GM23338 (cell line): ENCODE data around the gene IL31. TPM values are rescaled to one million over a fixed set of nuclear protein-coding genes. Genes with fewer than 3 reads are reported as not detected.

ENCODE experiments used
- ATAC-seq: fragments of 200-7000 bp; cut with Tn5 transposase; 3 replicates; pipeline ENCODE4 v1.9.1; 2020
- DNase-seq: peaks from one replicate; pipeline ENCODE4 v3.0.0-alpha.2; 2015; ENCODE audit warnings: low spot score
- H2AFZ ChIP-seq: fragments of 200-600 bp; sonication (generic); 2 replicates; pipeline ENCODE4 v1.8.0; 2016; ENCODE audit warnings: antibody characterized with exemption, mild to moderate bottlenecking, moderate library complexity
- H3F3A ChIP-seq: fragments of 200-600 bp; sonication (generic); replicated peaks from 2 replicates; pipeline ENCODE4 v1.8.0; 2017; ENCODE audit warnings: antibody characterized with exemption, mixed run types, low read depth
- H3K27ac ChIP-seq: fragments of 200-600 bp; sonication (generic); 2 replicates; pipeline ENCODE4 v1.6.1; 2016; ENCODE audit warnings: low read depth
- H3K27me3 ChIP-seq: fragments of 200-600 bp; sonication (generic); 2 replicates; pipeline ENCODE4 v1.8.0; 2016; ENCODE audit warnings: mild to moderate bottlenecking, mixed run types, moderate library complexity; ENCODE audit not compliant: insufficient read depth
- H3K36me3 ChIP-seq: fragments of 200-600 bp; sonication (generic); 2 replicates; pipeline ENCODE4 v1.8.0; 2016; ENCODE audit warnings: mild to moderate bottlenecking; ENCODE audit not compliant: insufficient read depth
- H3K4me1 ChIP-seq: fragments of 200-600 bp; sonication (generic); 2 replicates; pipeline ENCODE4 v1.8.0; 2016; ENCODE audit warnings: mild to moderate bottlenecking, moderate library complexity; ENCODE audit not compliant: insufficient read depth
- H3K4me2 ChIP-seq: fragments of 200-600 bp; sonication (generic); 2 replicates; pipeline ENCODE4 v1.7.1; 2017; ENCODE audit warnings: mixed run types
- H3K4me3 ChIP-seq: fragments of 200-600 bp; sonication (generic); 2 replicates; pipeline ENCODE4 v1.6.1; 2016; ENCODE audit warnings: mixed run types
- H3K79me2 ChIP-seq: fragments of 200-600 bp; sonication (generic); replicated peaks from 2 replicates; pipeline ENCODE4 v1.8.0; 2017; ENCODE audit warnings: mild to moderate bottlenecking; ENCODE audit not compliant: insufficient read depth
- H3K9me2 ChIP-seq: fragments of 200-600 bp; sonication (generic); 2 replicates; pipeline ENCODE4 v1.8.0; 2017; ENCODE audit not compliant: insufficient read depth
- H4K20me1 ChIP-seq: fragments of 200-600 bp; sonication (generic); replicated peaks from 2 replicates; pipeline ENCODE4 v1.8.0; 2017; ENCODE audit warnings: mild to moderate bottlenecking; ENCODE audit not compliant: insufficient read depth
- H3K27ac Mint-ChIP-seq: 2 replicates; pipeline ENCODE4 v1.8.0; 2020; ENCODE audit warnings: inconsistent platforms, mild to moderate bottlenecking, moderate library complexity, mixed read lengths
- H3K27me3 Mint-ChIP-seq: 3 replicates; pipeline ENCODE4 v1.8.0; 2022; ENCODE audit warnings: low read depth, mild to moderate bottlenecking, moderate library complexity, mixed read lengths, inconsistent platforms; ENCODE audit not compliant: insufficient read depth, poor library complexity
- H3K36me3 Mint-ChIP-seq: 3 replicates; pipeline ENCODE4 v1.8.0; 2021; ENCODE audit warnings: low read depth, mild to moderate bottlenecking, inconsistent platforms, moderate library complexity, mixed read lengths
- H3K4me1 Mint-ChIP-seq: 3 replicates; pipeline ENCODE4 v1.8.0; 2020; ENCODE audit warnings: mild to moderate bottlenecking, inconsistent platforms, mixed read lengths
- H3K4me3 Mint-ChIP-seq: 3 replicates; pipeline ENCODE4 v1.8.0; 2021; ENCODE audit warnings: moderate library complexity, mild to moderate bottlenecking, inconsistent platforms, mixed read lengths
- H3K9me3 Mint-ChIP-seq: 3 replicates; pipeline ENCODE4 v1.8.0; 2020; ENCODE audit warnings: moderate library complexity, mild to moderate bottlenecking, inconsistent platforms, mixed read lengths
- CREB1 ChIP-seq: fragments of 250-450 bp; sonication (Bioruptor Pico); IDR thresholded peaks from 2 replicates; pipeline ENCODE4 v1.5.0; 2020; ENCODE audit warnings: low read depth, mild to moderate bottlenecking, moderate library complexity
- EZH2 ChIP-seq: fragments of 200-600 bp; sonication (generic); IDR thresholded peaks from one replicate; pipeline ENCODE4 v1.8.0; 2017; ENCODE audit warnings: antibody characterized with exemption, mild to moderate bottlenecking, low read depth; ENCODE audit not compliant: unreplicated experiment
- EZH2phosphoT487 ChIP-seq: fragments of 200-600 bp; sonication (generic); IDR thresholded peaks from one replicate; pipeline ENCODE4 v1.8.1; 2018; ENCODE audit warnings: antibody characterized with exemption; ENCODE audit not compliant: unreplicated experiment
- JUNB ChIP-seq: IDR thresholded peaks from one replicate; pipeline ENCODE4 v1.6.1; 2016; ENCODE audit warnings: antibody characterized with exemption; ENCODE audit not compliant: unreplicated experiment
- NANOG ChIP-seq: IDR thresholded peaks from 2 replicates; pipeline ENCODE4 v1.6.1; 2016; ENCODE audit warnings: antibody characterized with exemption, borderline replicate concordance
- ZNF331 ChIP-seq: fragments of 250-450 bp; sonication (Bioruptor Pico); IDR thresholded peaks from 2 replicates; pipeline ENCODE4 v1.5.0; 2020; ENCODE audit warnings: low read depth, mild to moderate bottlenecking, moderate library complexity
- polyA plus RNA-seq: library from polyadenylated mRNA; unstranded; fragments of >200 nt; fragmentation: Nextera tagmentation; extraction: Ambion mirVana; gene quantifications from 2 replicates; pipeline ENCODE4 v1.2.1, GENCODE V29; 2016
- total RNA-seq: library from RNA; depleted of rRNA; stranded (reverse); fragments of >200 nt; shearing (Covaris generic); gene quantifications from 2 replicates; pipeline ENCODE4 v1.2.3, GENCODE V29; 2014
- TF ChIP-seq, protein P1 (sequence below): fragments of 250-450 bp; sonication (Bioruptor Pico); IDR thresholded peaks from 2 replicates; pipeline ENCODE4 v1.5.0; 2020; ENCODE audit warnings: mild to moderate bottlenecking, moderate library complexity

IL31 gene
- total and polyA plus RNA-seq, 2 experiments from 2014 or later, result not detected

DNA sequence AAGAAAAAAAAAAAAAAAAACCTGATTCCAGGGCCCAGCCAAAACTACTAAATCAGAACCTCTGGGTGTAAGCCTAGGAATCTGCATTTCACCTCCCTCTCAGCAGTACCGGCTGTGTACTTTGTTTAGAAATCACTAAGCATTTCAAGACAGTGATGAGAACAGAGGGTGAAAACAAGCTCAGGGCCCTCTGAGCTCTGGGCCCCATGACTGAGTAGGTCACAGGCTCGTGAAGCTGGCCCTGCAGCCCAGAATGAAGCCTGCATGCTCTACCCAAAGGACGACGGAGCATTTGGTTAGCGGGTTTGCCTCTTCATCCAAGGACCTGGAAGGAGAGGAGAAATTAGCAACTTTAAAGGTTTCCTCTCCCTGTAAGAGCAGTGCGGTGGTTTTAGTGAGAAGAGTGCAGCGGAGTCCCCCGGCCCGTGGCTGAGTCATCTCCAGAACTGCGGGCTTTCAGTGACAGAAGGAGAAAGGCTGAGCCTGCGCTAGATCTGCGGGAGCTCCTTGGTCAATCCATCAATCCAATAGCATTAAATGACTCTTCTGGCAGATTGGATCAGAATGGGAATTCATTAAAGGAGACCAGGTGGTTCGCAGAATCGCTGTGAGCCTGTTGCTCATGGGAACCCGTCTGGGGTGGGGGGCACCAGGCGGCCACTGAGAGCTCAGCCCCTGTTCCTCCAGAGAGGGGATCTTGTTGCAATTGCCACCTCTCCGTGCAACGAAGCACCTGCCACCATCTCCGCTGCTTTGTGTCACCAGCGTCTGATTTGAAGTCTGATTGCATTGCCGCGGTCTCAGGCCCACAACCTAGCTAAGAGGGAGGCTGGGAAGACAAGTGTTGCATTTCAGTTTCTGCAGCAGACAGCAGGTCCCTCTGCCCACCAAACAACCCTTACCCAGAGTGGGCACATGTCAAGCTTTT, 7.3 kb downstream of the IL31 start:
- H3K4me2 ChIP-seq, result no peak overlapping the region
- Mint-ChIP-seq H3K4me3 (no peak overlapping the region), H3K4me1 (no peaks in the 10 kb centered on the region), H3K9me3 (no peaks in the 10 kb centered on the region), H3K36me3 (no peaks in the 10 kb centered on the region), H3K27ac (no peak overlapping the region), H3K27me3 (peaks cover 2% of the 10 kb centered on the region)
- peak overlapping the region; percentile 47; the same call in 1 of the 2 replicates for H2AFZ ChIP-seq
- H3K36me3 ChIP-seq, result no peaks in the 10 kb centered on the region
- no peaks in the 10 kb centered on the region for H3K9me2 ChIP-seq
- ATAC-seq (peak; percentile 36; the same call in 2 of the 3 replicates), DNase-seq (no peak)
- no peaks in the 10 kb centered on the region for H3K79me2 ChIP-seq
- H4K20me1 ChIP-seq, result no peaks in the 10 kb centered on the region
- H3K4me1 ChIP-seq, result no peaks in the 10 kb centered on the region
- H3K4me3 ChIP-seq, result no peak overlapping the region
- no peak overlapping the region for H3K27ac ChIP-seq
- no peaks in the 10 kb centered on the region for H3K27me3 ChIP-seq
- no peaks in the 10 kb centered on the region for H3F3A ChIP-seq
- no peak for TF ChIP-seq JUNB
- TF ChIP-seq EZH2phosphoT487, result no peak
- TF ChIP-seq EZH2, result no peak
- TF ChIP-seq, protein P1, sequence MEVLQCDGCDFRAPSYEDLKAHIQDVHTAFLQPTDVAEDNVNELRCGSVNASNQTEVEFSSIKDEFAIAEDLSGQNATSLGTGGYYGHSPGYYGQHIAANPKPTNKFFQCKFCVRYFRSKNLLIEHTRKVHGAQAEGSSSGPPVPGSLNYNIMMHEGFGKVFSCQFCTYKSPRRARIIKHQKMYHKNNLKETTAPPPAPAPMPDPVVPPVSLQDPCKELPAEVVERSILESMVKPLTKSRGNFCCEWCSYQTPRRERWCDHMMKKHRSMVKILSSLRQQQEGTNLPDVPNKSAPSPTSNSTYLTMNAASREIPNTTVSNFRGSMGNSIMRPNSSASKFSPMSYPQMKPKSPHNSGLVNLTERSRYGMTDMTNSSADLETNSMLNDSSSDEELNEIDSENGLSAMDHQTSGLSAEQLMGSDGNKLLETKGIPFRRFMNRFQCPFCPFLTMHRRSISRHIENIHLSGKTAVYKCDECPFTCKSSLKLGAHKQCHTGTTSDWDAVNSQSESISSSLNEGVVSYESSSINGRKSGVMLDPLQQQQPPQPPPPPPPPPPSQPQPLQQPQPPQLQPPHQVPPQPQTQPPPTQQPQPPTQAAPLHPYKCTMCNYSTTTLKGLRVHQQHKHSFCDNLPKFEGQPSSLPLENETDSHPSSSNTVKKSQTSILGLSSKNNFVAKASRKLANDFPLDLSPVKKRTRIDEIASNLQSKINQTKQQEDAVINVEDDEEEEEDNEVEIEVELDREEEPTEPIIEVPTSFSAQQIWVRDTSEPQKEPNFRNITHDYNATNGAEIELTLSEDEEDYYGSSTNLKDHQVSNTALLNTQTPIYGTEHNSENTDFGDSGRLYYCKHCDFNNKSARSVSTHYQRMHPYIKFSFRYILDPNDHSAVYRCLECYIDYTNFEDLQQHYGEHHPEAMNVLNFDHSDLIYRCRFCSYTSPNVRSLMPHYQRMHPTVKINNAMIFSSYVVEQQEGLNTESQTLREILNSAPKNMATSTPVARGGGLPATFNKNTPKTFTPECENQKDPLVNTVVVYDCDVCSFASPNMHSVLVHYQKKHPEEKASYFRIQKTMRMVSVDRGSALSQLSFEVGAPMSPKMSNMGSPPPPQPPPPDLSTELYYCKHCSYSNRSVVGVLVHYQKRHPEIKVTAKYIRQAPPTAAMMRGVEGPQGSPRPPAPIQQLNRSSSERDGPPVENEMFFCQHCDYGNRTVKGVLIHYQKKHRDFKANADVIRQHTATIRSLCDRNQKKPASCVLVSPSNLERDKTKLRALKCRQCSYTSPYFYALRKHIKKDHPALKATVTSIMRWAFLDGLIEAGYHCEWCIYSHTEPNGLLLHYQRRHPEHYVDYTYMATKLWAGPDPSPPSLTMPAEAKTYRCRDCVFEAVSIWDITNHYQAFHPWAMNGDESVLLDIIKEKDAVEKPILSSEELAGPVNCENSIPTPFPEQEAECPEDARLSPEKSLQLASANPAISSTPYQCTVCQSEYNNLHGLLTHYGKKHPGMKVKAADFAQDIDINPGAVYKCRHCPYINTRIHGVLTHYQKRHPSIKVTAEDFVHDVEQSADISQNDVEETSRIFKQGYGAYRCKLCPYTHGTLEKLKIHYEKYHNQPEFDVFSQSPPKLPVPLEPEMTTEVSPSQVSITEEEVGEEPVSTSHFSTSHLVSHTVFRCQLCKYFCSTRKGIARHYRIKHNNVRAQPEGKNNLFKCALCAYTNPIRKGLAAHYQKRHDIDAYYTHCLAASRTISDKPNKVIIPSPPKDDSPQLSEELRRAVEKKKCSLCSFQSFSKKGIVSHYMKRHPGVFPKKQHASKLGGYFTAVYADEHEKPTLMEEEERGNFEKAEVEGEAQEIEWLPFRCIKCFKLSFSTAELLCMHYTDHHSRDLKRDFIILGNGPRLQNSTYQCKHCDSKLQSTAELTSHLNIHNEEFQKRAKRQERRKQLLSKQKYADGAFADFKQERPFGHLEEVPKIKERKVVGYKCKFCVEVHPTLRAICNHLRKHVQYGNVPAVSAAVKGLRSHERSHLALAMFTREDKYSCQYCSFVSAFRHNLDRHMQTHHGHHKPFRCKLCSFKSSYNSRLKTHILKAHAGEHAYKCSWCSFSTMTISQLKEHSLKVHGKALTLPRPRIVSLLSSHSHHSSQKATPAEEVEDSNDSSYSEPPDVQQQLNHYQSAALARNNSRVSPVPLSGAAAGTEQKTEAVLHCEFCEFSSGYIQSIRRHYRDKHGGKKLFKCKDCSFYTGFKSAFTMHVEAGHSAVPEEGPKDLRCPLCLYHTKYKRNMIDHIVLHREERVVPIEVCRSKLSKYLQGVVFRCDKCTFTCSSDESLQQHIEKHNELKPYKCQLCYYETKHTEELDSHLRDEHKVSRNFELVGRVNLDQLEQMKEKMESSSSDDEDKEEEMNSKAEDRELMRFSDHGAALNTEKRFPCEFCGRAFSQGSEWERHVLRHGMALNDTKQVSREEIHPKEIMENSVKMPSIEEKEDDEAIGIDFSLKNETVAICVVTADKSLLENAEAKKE (CRISPR knock-in tag), result no peak

DNA sequence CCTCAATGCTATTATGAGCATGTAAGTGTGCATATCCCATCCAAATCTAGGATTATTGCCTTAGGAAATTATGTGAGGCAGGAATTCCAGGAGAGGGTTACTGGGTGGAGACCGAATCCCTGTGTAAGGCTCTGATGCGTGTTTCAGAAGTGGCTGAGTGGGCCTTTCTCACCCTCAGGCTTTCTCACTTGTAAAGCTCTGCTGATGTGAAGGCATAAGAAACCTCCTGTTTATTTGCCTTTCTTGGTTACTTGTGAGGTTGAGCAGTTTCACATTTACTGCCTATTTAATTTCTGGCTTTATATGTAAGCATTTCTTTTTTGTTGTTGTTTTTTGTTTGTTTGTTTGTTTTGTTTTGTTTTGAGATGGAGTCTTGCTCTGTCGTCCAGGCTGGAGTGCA, 11.0 kb downstream of the IL31 start:
- ATAC-seq (no peak), DNase-seq (no peak)
- Mint-ChIP-seq H3K4me3 (no peak overlapping the region), H3K4me1 (no peaks in the 10 kb centered on the region), H3K27me3 (no peaks in the 10 kb centered on the region), H3K27ac (no peak overlapping the region), H3K36me3 (no peaks in the 10 kb centered on the region), H3K9me3 (no peaks in the 10 kb centered on the region)
- H4K20me1 ChIP-seq, result no peaks in the 10 kb centered on the region
- no peak for TF ChIP-seq ZNF331 (CRISPR knock-in tag)
- TF ChIP-seq NANOG, result no peak
- no peak for TF ChIP-seq CREB1 (CRISPR knock-in tag)
- H3K4me3 ChIP-seq, result no peak overlapping the region
- H3K9me2 ChIP-seq, result no peaks in the 10 kb centered on the region
- H3K4me2 ChIP-seq, result no peak overlapping the region
- H3K27ac ChIP-seq, result no peak overlapping the region
- H3K79me2 ChIP-seq, result no peaks in the 10 kb centered on the region
- H3F3A ChIP-seq, result no peaks in the 10 kb centered on the region
- H3K36me3 ChIP-seq, result no peaks in the 10 kb centered on the region
- no peaks in the 10 kb centered on the region for H3K4me1 ChIP-seq
- no peak overlapping the region for H2AFZ ChIP-seq
- no peaks in the 10 kb centered on the region for H3K27me3 ChIP-seq
